Activated CD4-positive, alpha-beta T cell treated with anti-CD3 and anti-CD28 coated beads for 24 hours (primary cell): ENCODE results near the gene PLEKHF1.
"Not testable (repeated sequence)": the region's sequence is repeated elsewhere in the genome, so short reads cannot be mapped to it uniquely, and the experiment has no call there.

Source experiments
- DNase-seq, 2 donors: peaks; one replicate each; pipeline ENCODE4 v3.0.0-alpha.2; 2020; ENCODE audit warnings: low read depth in 2 of 2

Gene PLEKHF1

GRCh38 chr19:29664753-29665214, 477 bp upstream of the PLEKHF1 start:
- DNase-seq = no peak

GRCh38 chr19:29665826-29666577, 741 bp downstream of the PLEKHF1 start:
- DNase-seq = no peak

GRCh38 chr19:29666578-29667386, 1.5 kb downstream of the PLEKHF1 start:
- no peak for DNase-seq

GRCh38 chr19:29667387-29667783, 2.1 kb downstream of the PLEKHF1 start:
- DNase-seq = no peak

- no peak for DNase-seq
Observed at GRCh38 chr19:29667901-29668341, 2.7 kb downstream of the PLEKHF1 start.

GRCh38 chr19:29668746-29669609, 3.7 kb downstream of the PLEKHF1 start:
- DNase-seq = no peak

- no peak for DNase-seq
Observed at GRCh38 chr19:29670255-29670654, 5.0 kb downstream of the PLEKHF1 start.

GRCh38 chr19:29671026-29671392, 5.7 kb downstream of the PLEKHF1 start:
- not testable (repeated sequence) for DNase-seq

GRCh38 chr19:29671393-29672160, 6.3 kb downstream of the PLEKHF1 start:
- peak; percentile 72 to 76 for DNase-seq

GRCh38 chr19:29672319-29672932, 7.2 kb downstream of the PLEKHF1 start:
- DNase-seq = no peak

GRCh38 chr19:29672933-29673336, 7.7 kb downstream of the PLEKHF1 start:
- DNase-seq = peak; percentile 72 to 77

- DNase-seq = no peak
Observed at GRCh38 chr19:29673451-29674371, 8.4 kb downstream of the PLEKHF1 start.

- DNase-seq = no peak
Observed at GRCh38 chr19:29674374-29675119, 9.3 kb downstream of the PLEKHF1 start.

- no peak for DNase-seq
Observed at GRCh38 chr19:29675120-29675649, 9.9 kb downstream of the PLEKHF1 start.

GRCh38 chr19:29675650-29676186, 10.5 kb downstream of the PLEKHF1 start:
- DNase-seq = no peak

GRCh38 chr19:29676586-29676985, 11.3 kb downstream of the PLEKHF1 start:
- DNase-seq = no peak

- no peak for DNase-seq
Observed at GRCh38 chr19:29677001-29677817, 11.9 kb downstream of the PLEKHF1 start.
